ENCODE measurements around the gene PPP1R10. TPM values are rescaled to one million over a fixed set of nuclear protein-coding genes. Genes with fewer than 3 reads are reported as not detected.

PPP1R10 gene
- total and polyA plus RNA-seq, 2 of the 13 experiments (the other 11 are each of a cell fraction or from before 2014, with no cell fraction given) = 26.3 to 38.4 TPM

GRCh38 chr6:30556066-30556905 lies 60.8 kb downstream of the PPP1R10 start, which contains the start of gene GNL1 (continued):
- TF ChIP-seq ZBTB10 (CRISPR knock-in tag; IDR thresholded peaks at IDR 0.05; ENCODE audit: borderline replicate concordance) (peak; percentile 42; the same call in 1 of the 2 replicates), DMAP1 (CRISPR knock-in tag; IDR thresholded peaks at IDR 0.05) (peak; percentile 60), ZNF207 (IDR thresholded peaks at IDR 0.05; ENCODE audit: borderline replicate concordance) (no peak), XRCC5 (optimal IDR thresholded peaks at IDR 0.05; ENCODE audit: low read length) (peak; percentile 62), ZNF562 (CRISPR knock-in tag; IDR thresholded peaks at IDR 0.05; ENCODE audit: borderline replicate concordance) (peak; percentile 31; the same call in 1 of the 2 replicates), SOX13 (IDR thresholded peaks at IDR 0.05) (no peak; the same call in 1 of the 2 replicates), SOX13 (CRISPR knock-in tag; conservative IDR thresholded peaks at IDR 0.05 in 1 of 2, IDR thresholded peaks at IDR 0.05 in 1 of 2) (peak; percentile 39 to 86; a peak in 2 of 4 replicates), ZNF816 (CRISPR knock-in tag; IDR thresholded peaks at IDR 0.05; ENCODE audit: borderline replicate concordance) (no peak), MYC (CRISPR knock-in tag; IDR thresholded peaks at IDR 0.05; ENCODE audit: borderline replicate concordance) (peak; percentile 72; the same call in 1 of the 2 replicates), CEBPG (CRISPR knock-in tag; IDR thresholded peaks at IDR 0.05) (peak; percentile 34), ZNF720 (CRISPR knock-in tag; IDR thresholded peaks at IDR 0.05) (0 out of 2 replicates have a peak, but pooled peaks have one; percentile 15), SKI (IDR thresholded peaks at IDR 0.05; ENCODE audit: partially characterized antibody) (peak; percentile 11), ZNF761 (CRISPR knock-in tag; conservative IDR thresholded peaks at IDR 0.05) (peak; percentile 89), GZF1 (CRISPR knock-in tag; IDR thresholded peaks at IDR 0.05) (0 out of 2 replicates have a peak, but pooled peaks have one; percentile 68), ZNF441 (CRISPR knock-in tag; IDR thresholded peaks at IDR 0.05; ENCODE audit: borderline replicate concordance) (peak; percentile 94; the same call in 1 of the 2 replicates), SIN3A (IDR thresholded peaks at IDR 0.05; ENCODE audit: borderline replicate concordance, low read depth, low read length) (peak; percentile 88; the same call in 1 of the 2 replicates), SMAD3 (CRISPR knock-in tag; IDR thresholded peaks at IDR 0.05) (no peak), ZMAT3 (CRISPR knock-in tag; conservative IDR thresholded peaks at IDR 0.05) (0 out of 2 replicates have a peak, but pooled peaks have one; percentile 16), YEATS2 (CRISPR knock-in tag; IDR thresholded peaks at IDR 0.05; ENCODE audit: borderline replicate concordance) (no peak; the same call in 1 of the 2 replicates), ZNF576 (CRISPR knock-in tag; IDR thresholded peaks at IDR 0.05) (peak; percentile 61; the same call in 1 of the 2 replicates), ZNF343 (CRISPR knock-in tag; IDR thresholded peaks at IDR 0.05) (peak; percentile 8; the same call in 1 of the 2 replicates), SRSF1 (optimal IDR thresholded peaks at IDR 0.05; ENCODE audit: low read depth, low read length) (peak; percentile 69)
- TF ChIP-seq, protein P1, sequence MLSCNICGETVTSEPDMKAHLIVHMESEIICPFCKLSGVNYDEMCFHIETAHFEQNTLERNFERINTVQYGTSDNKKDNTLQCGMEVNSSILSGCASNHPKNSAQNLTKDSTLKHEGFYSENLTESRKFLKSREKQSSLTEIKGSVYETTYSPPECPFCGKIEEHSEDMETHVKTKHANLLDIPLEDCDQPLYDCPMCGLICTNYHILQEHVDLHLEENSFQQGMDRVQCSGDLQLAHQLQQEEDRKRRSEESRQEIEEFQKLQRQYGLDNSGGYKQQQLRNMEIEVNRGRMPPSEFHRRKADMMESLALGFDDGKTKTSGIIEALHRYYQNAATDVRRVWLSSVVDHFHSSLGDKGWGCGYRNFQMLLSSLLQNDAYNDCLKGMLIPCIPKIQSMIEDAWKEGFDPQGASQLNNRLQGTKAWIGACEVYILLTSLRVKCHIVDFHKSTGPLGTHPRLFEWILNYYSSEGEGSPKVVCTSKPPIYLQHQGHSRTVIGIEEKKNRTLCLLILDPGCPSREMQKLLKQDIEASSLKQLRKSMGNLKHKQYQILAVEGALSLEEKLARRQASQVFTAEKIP (CRISPR knock-in tag; IDR thresholded peaks at IDR 0.05; ENCODE audit: borderline replicate concordance) = no peak
- TF ChIP-seq, protein P2, sequence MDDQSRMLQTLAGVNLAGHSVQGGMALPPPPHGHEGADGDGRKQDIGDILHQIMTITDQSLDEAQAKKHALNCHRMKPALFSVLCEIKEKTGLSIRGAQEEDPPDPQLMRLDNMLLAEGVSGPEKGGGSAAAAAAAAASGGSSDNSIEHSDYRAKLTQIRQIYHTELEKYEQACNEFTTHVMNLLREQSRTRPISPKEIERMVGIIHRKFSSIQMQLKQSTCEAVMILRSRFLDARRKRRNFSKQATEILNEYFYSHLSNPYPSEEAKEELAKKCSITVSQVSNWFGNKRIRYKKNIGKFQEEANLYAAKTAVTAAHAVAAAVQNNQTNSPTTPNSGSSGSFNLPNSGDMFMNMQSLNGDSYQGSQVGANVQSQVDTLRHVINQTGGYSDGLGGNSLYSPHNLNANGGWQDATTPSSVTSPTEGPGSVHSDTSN (CRISPR knock-in tag; IDR thresholded peaks at IDR 0.05; ENCODE audit: borderline replicate concordance) = no peak
